Stimulated activated naive CD8-positive, alpha-beta T cell treated with anti-CD3 and anti-CD28 coated beads, Interleukin-15, amount 100 ng/mL, for 72 hours (primary cell): Measurements from ENCODE around the gene LASP1.

Experiments used
- ATAC-seq: fragments of 150-1000 bp; cut with Tn5 transposase; 2 replicates; pipeline ENCODE4 v1.10.0; 2021; ENCODE audit warnings: mild to moderate bottlenecking, moderate library complexity
- DNase-seq, 2 donors: peaks; one replicate each; pipeline ENCODE4 v3.0.0; 2021 to 2022
- H3K27ac Mint-ChIP-seq, 2 donors: one replicate each; pipeline ENCODE4 v1.8.0; 2022; ENCODE audit warnings: mild to moderate bottlenecking in 2 of 2, mixed read lengths in 2 of 2, moderate library complexity in 2 of 2
- H3K27me3 Mint-ChIP-seq: one replicate; pipeline ENCODE4 v1.8.0; 2022; ENCODE audit warnings: mixed read lengths
- H3K4me1 Mint-ChIP-seq: one replicate; pipeline ENCODE4 v1.8.0; 2022; ENCODE audit warnings: mild to moderate bottlenecking, mixed read lengths
- H3K4me3 Mint-ChIP-seq, 2 donors: one replicate each; pipeline ENCODE4 v1.8.0; 2022; ENCODE audit warnings: mild to moderate bottlenecking in 2 of 2, mixed read lengths in 2 of 2, moderate library complexity in 1 of 2
- H3K9me3 Mint-ChIP-seq, 2 donors: one replicate each; pipeline ENCODE4 v1.8.0; 2022; ENCODE audit warnings: mixed read lengths in 2 of 2

The LASP1 gene

GRCh38 chr17:38892620-38893019, 22.8 kb downstream of the LASP1 start:
- no peak for DNase-seq
- ATAC-seq = no peak
- Mint-ChIP-seq H3K4me3 (peak overlapping the region; percentile 15 to 44), H3K27me3 (no peaks in the 10 kb centered on the region), H3K27ac (peak overlapping the region in 1 of 2 donors; percentile 54), H3K9me3 (no peaks in the 10 kb centered on the region), H3K4me1 (peaks cover 96% of the 10 kb centered on the region)

GRCh38 chr17:38893113-38893512, 23.3 kb downstream of the LASP1 start:
- H3K9me3 Mint-ChIP-seq = no peaks in the 10 kb centered on the region
- ATAC-seq (peak; percentile 19), DNase-seq (no peak)
- H3K27ac Mint-ChIP-seq = peak overlapping the region in 1 of 2 donors; percentile 54
- peak overlapping the region; percentile 19 to 44 for H3K4me3 Mint-ChIP-seq
- H3K27me3 Mint-ChIP-seq = no peaks in the 10 kb centered on the region
- H3K4me1 Mint-ChIP-seq = peaks cover 96% of the 10 kb centered on the region

GRCh38 chr17:38893607-38894006, 23.7 kb downstream of the LASP1 start:
- DNase-seq (peak in 1 of 2 donors; percentile 57), ATAC-seq (peak; percentile 65)
- peak overlapping the region; percentile 74 to 80 for H3K27ac Mint-ChIP-seq
- no peaks in the 10 kb centered on the region for H3K27me3 Mint-ChIP-seq
- H3K9me3 Mint-ChIP-seq = no peaks in the 10 kb centered on the region
- H3K4me3 Mint-ChIP-seq = peak overlapping the region; percentile 40 to 67
- peaks cover 96% of the 10 kb centered on the region for H3K4me1 Mint-ChIP-seq

- no peaks in the 10 kb centered on the region for H3K9me3 Mint-ChIP-seq
- H3K4me1 Mint-ChIP-seq = peaks cover 96% of the 10 kb centered on the region
- peak overlapping the region; percentile 31 to 74 for H3K27ac Mint-ChIP-seq
- DNase-seq = no peak
- ATAC-seq = no peak
- peak overlapping the region in 1 of 2 donors; percentile 67 for H3K4me3 Mint-ChIP-seq
- H3K27me3 Mint-ChIP-seq = no peaks in the 10 kb centered on the region
These were observed 24.4 kb downstream of the LASP1 start for GRCh38 chr17:38894276-38894675.

- ATAC-seq = no peak
- peaks cover 94% of the 10 kb centered on the region for H3K4me1 Mint-ChIP-seq
- peak overlapping the region in 1 of 2 donors; percentile 9 for H3K4me3 Mint-ChIP-seq
- no peaks in the 10 kb centered on the region for H3K27me3 Mint-ChIP-seq
- no peak for DNase-seq
- H3K27ac Mint-ChIP-seq = peak overlapping the region; percentile 46 to 71
- no peaks in the 10 kb centered on the region for H3K9me3 Mint-ChIP-seq
These were observed 26.6 kb downstream of the LASP1 start for GRCh38 chr17:38896346-38896954.

GRCh38 chr17:38897176-38897575, 27.3 kb downstream of the LASP1 start:
- Mint-ChIP-seq H3K4me1 (peaks cover 94% of the 10 kb centered on the region), H3K4me3 (peak overlapping the region; percentile 87 to 88), H3K27me3 (no peaks in the 10 kb centered on the region), H3K9me3 (no peaks in the 10 kb centered on the region), H3K27ac (peak overlapping the region; percentile 74 to 96)
- ATAC-seq (no peak), DNase-seq (no peak)

- H3K27me3 Mint-ChIP-seq = no peaks in the 10 kb centered on the region
- ATAC-seq (peak; percentile 0), DNase-seq (no peak)
- no peaks in the 10 kb centered on the region for H3K9me3 Mint-ChIP-seq
- peak overlapping the region; percentile 83 to 96 for H3K27ac Mint-ChIP-seq
- peaks cover 89% of the 10 kb centered on the region for H3K4me1 Mint-ChIP-seq
- peak overlapping the region; percentile 87 to 88 for H3K4me3 Mint-ChIP-seq
These were observed 27.9 kb downstream of the LASP1 start for GRCh38 chr17:38897671-38898290.

- no peaks in the 10 kb centered on the region for H3K9me3 Mint-ChIP-seq
- peaks cover 89% of the 10 kb centered on the region for H3K4me1 Mint-ChIP-seq
- peak overlapping the region; percentile 87 to 88 for H3K4me3 Mint-ChIP-seq
- DNase-seq (peak; percentile 55 to 57), ATAC-seq (peak; percentile 49)
- no peaks in the 10 kb centered on the region for H3K27me3 Mint-ChIP-seq
- peak overlapping the region; percentile 83 to 96 for H3K27ac Mint-ChIP-seq
These were observed 28.4 kb downstream of the LASP1 start for GRCh38 chr17:38898291-38898679.

- Mint-ChIP-seq H3K27ac (peak overlapping the region; percentile 83 to 96), H3K9me3 (no peaks in the 10 kb centered on the region), H3K27me3 (no peaks in the 10 kb centered on the region), H3K4me1 (peaks cover 87% of the 10 kb centered on the region), H3K4me3 (peak overlapping the region; percentile 87 to 88)
- DNase-seq (peak; percentile 86 to 92), ATAC-seq (peak; percentile 92)
These were observed 29.0 kb downstream of the LASP1 start for GRCh38 chr17:38898812-38899348.

GRCh38 chr17:38899421-38899820, 29.6 kb downstream of the LASP1 start:
- Mint-ChIP-seq H3K9me3 (no peaks in the 10 kb centered on the region), H3K27ac (peak overlapping the region; percentile 68 to 83), H3K4me1 (peaks cover 81% of the 10 kb centered on the region), H3K4me3 (peak overlapping the region; percentile 87 to 88), H3K27me3 (no peaks in the 10 kb centered on the region)
- DNase-seq (no peak), ATAC-seq (peak; percentile 29)

GRCh38 chr17:38900978-38901656, 31.3 kb downstream of the LASP1 start:
- Mint-ChIP-seq H3K27me3 (no peaks in the 10 kb centered on the region), H3K4me3 (peak overlapping the region in 1 of 2 donors; percentile 55), H3K9me3 (no peaks in the 10 kb centered on the region), H3K4me1 (peaks cover 79% of the 10 kb centered on the region), H3K27ac (peak overlapping the region in 1 of 2 donors; percentile 80)
- ATAC-seq = no peak
- no peak for DNase-seq

- Mint-ChIP-seq H3K27ac (peak overlapping the region in 1 of 2 donors; percentile 85), H3K9me3 (no peaks in the 10 kb centered on the region), H3K27me3 (no peaks in the 10 kb centered on the region), H3K4me1 (peaks cover 79% of the 10 kb centered on the region), H3K4me3 (no peak overlapping the region)
- DNase-seq = no peak
- ATAC-seq = no peak
These were observed 33.5 kb downstream of the LASP1 start for GRCh38 chr17:38903404-38903803.

- Mint-ChIP-seq H3K27me3 (no peaks in the 10 kb centered on the region), H3K27ac (no peak overlapping the region), H3K9me3 (no peaks in the 10 kb centered on the region), H3K4me1 (peaks cover 74% of the 10 kb centered on the region), H3K4me3 (no peak overlapping the region)
- DNase-seq (no peak), ATAC-seq (no peak)
These were observed 35.0 kb downstream of the LASP1 start for GRCh38 chr17:38904892-38905291.

- ATAC-seq (no peak), DNase-seq (no peak)
- Mint-ChIP-seq H3K27ac (peak overlapping the region in 1 of 2 donors; percentile 57), H3K4me1 (peaks cover 72% of the 10 kb centered on the region), H3K9me3 (no peaks in the 10 kb centered on the region), H3K27me3 (no peaks in the 10 kb centered on the region), H3K4me3 (no peak overlapping the region)
These were observed 35.5 kb downstream of the LASP1 start for GRCh38 chr17:38905375-38905774.

GRCh38 chr17:38906460-38907228, 36.8 kb downstream of the LASP1 start:
- DNase-seq (no peak), ATAC-seq (no peak)
- Mint-ChIP-seq H3K4me3 (no peak overlapping the region), H3K9me3 (no peaks in the 10 kb centered on the region), H3K27ac (peak overlapping the region in 1 of 2 donors; percentile 52), H3K27me3 (no peaks in the 10 kb centered on the region), H3K4me1 (peaks cover 59% of the 10 kb centered on the region)
